Karpas-422 (cell line): ENCODE data around the gene TMEM127. TPM values are rescaled to one million over a fixed set of nuclear protein-coding genes. Genes with fewer than 3 reads are reported as not detected.

Experiments used
- DNase-seq: peaks from one replicate; pipeline ENCODE4 v3.0.0-alpha.2; 2015
- H2AFZ ChIP-seq: fragments of 200-600 bp; sonication (generic); 2 replicates; pipeline ENCODE4 v1.6.1; 2014; ENCODE audit warnings: antibody characterized with exemption, low read length, mixed read lengths
- H3K27ac ChIP-seq: fragments of 200-600 bp; sonication (generic); 2 replicates; pipeline ENCODE4 v1.5.1; 2014; ENCODE audit warnings: mild to moderate bottlenecking, low read length, moderate library complexity
- H3K27me3 ChIP-seq: fragments of 200-600 bp; sonication (generic); 2 replicates; pipeline ENCODE4 v1.6.1; 2014; ENCODE audit warnings: low read length, mixed read lengths
- H3K36me3 ChIP-seq: fragments of 200-600 bp; sonication (generic); 2 replicates; pipeline ENCODE4 v1.6.1; 2014; ENCODE audit warnings: low read length, mixed read lengths; ENCODE audit not compliant: insufficient read depth
- H3K4me1 ChIP-seq: fragments of 200-600 bp; sonication (generic); 2 replicates; pipeline ENCODE4 v1.6.1; 2014; ENCODE audit warnings: mild to moderate bottlenecking, low read length, mixed read lengths
- H3K4me2 ChIP-seq: fragments of 200-600 bp; sonication (generic); 2 replicates; pipeline ENCODE4 v1.6.1; 2014; ENCODE audit warnings: low read length, low read depth, mild to moderate bottlenecking; ENCODE audit not compliant: poor library complexity, severe bottlenecking
- H3K4me3 ChIP-seq: fragments of 200-600 bp; sonication (generic); 2 replicates; pipeline ENCODE4 v1.5.1; 2014; ENCODE audit warnings: mild to moderate bottlenecking, antibody characterized with exemption, low read length, mixed read lengths
- H3K79me2 ChIP-seq: fragments of 200-600 bp; sonication (generic); 2 replicates; pipeline ENCODE4 v1.6.1; 2014; ENCODE audit warnings: mild to moderate bottlenecking, low read length, mixed read lengths
- H3K9ac ChIP-seq: fragments of 200-600 bp; sonication (generic); 2 replicates; pipeline ENCODE4 v1.6.0; 2014; ENCODE audit warnings: low read length
- H3K9me2 ChIP-seq: fragments of 200-600 bp; sonication (generic), shearing (Covaris generic); replicated peaks from 2 replicates; pipeline ENCODE4 v1.6.0; 2014; ENCODE audit warnings: mild to moderate bottlenecking, low read length, moderate library complexity; ENCODE audit not compliant: insufficient read depth
- H3K9me3 ChIP-seq: fragments of 300-700, 200-600 bp; sonication (generic); 2 replicates; pipeline ENCODE4 v1.6.1; 2014; ENCODE audit warnings: low read length, mixed read lengths
- H4K20me1 ChIP-seq: fragments of 200-600 bp; sonication (generic); 2 replicates; pipeline ENCODE4 v1.6.1; 2014; ENCODE audit warnings: mild to moderate bottlenecking, antibody characterized with exemption, low read length, low read depth; ENCODE audit not compliant: insufficient read depth
- total RNA-seq: library from RNA; depleted of rRNA; stranded (reverse); fragments of >200 nt; shearing (Covaris generic); gene quantifications from 2 replicates; pipeline ENCODE4 v1.2.3, GENCODE V29; 2014; ENCODE audit warnings: low replicate concordance

TMEM127 gene
- total RNA-seq, 1 experiment from 2014 or later: 17.7 TPM

- H3K4me3 ChIP-seq: peak overlapping the region; percentile 47
- H4K20me1 ChIP-seq: peaks cover 60% of the 10 kb centered on the region
- H3K27ac ChIP-seq: 0 out of 2 replicates have a peak overlapping the region, but pooled peaks have one; percentile 12
- H3K4me1 ChIP-seq: peaks cover 82% of the 10 kb centered on the region
- peaks cover 95% of the 10 kb centered on the region for H3K79me2 ChIP-seq
- H2AFZ ChIP-seq: no peak overlapping the region
- no peaks in the 10 kb centered on the region for H3K27me3 ChIP-seq
- peaks cover 17% of the 10 kb centered on the region; the same call in 1 of the 2 replicates for H3K36me3 ChIP-seq
- H3K9ac ChIP-seq: peak overlapping the region; percentile 15
- H3K9me3 ChIP-seq: no peaks in the 10 kb centered on the region
- DNase-seq: no peak
- H3K4me2 ChIP-seq: peak overlapping the region; percentile 95
- H3K9me2 ChIP-seq: no peaks in the 10 kb centered on the region
Observed at GRCh38 chr2:96205888-96206287, 59.9 kb downstream of the TMEM127 start.

GRCh38 chr2:96204836-96205624 is 60.8 kb downstream of the TMEM127 start:
- peak overlapping the region; percentile 95 for H3K4me2 ChIP-seq
- peaks cover 96% of the 10 kb centered on the region for H3K79me2 ChIP-seq
- H3K36me3 ChIP-seq: peaks cover 17% of the 10 kb centered on the region; the same call in 1 of the 2 replicates
- H2AFZ ChIP-seq: no peak overlapping the region
- H3K9me2 ChIP-seq: no peaks in the 10 kb centered on the region
- peak overlapping the region; percentile 47 for H3K4me3 ChIP-seq
- H4K20me1 ChIP-seq: peaks cover 66% of the 10 kb centered on the region
- no peaks in the 10 kb centered on the region for H3K27me3 ChIP-seq
- H3K4me1 ChIP-seq: peaks cover 83% of the 10 kb centered on the region
- H3K9ac ChIP-seq: peak overlapping the region; percentile 15
- DNase-seq: no peak
- 0 out of 2 replicates have a peak overlapping the region, but pooled peaks have one; percentile 12 for H3K27ac ChIP-seq
- no peaks in the 10 kb centered on the region for H3K9me3 ChIP-seq

DNA sequence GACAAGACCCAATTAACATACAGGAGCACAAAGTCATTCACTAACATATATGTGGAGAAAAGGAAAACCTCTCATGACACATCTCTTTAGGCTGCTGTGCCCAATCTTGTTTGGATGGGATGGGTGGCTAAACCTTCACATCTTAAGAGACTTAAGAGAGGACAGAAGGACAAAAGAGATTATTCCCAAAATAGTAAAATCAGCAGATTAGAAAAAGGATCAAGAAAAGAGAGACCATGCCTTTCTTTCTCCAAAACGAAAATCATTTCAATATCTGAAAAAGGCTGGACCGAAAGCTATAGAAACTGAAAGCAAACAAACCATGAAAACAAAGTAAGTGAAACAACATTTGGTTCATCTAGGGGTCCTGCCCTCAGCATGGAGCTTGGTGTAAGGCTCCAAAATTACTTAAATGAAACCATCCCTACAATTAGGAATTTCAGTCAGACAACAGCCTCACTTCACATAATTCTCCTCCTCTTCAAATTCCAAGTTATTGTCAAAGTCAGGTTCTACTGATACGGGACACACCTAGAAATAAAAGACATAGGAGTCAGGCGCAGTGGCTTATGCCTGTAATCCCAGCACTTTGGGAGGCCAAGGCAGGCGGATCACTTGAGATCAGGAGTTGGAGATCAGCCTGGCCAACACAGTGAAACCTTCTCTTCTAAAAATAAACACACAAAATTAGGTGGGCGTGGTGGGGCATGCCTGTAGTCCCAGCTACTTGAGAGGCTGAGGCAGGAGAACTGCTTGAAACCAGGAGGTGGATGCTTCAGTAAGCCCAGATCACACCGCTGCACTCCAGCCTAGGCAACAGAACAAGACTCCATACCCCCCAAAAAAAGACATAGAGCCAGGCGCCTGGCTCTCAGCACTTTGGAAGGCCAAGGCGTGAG is 62.4 kb downstream of the TMEM127 start:
- Histone ChIP-seq H2AFZ (no peak overlapping the region), H3K36me3 (peaks cover 17% of the 10 kb centered on the region; the same call in 1 of the 2 replicates), H3K27me3 (no peaks in the 10 kb centered on the region), H3K27ac (no peak overlapping the region), H3K9me2 (no peaks in the 10 kb centered on the region), H3K9ac (peak overlapping the region; percentile 27; the same call in 1 of the 2 replicates), H3K4me1 (peaks cover 87% of the 10 kb centered on the region), H3K4me3 (no peak overlapping the region; the same call in 1 of the 2 replicates), H3K79me2 (peaks cover 100% of the 10 kb centered on the region), H3K9me3 (no peaks in the 10 kb centered on the region), H3K4me2 (peak overlapping the region; percentile 19), H4K20me1 (peaks cover 81% of the 10 kb centered on the region)
- DNase-seq: no peak

- Histone ChIP-seq H2AFZ (no peak overlapping the region), H3K36me3 (peaks cover 19% of the 10 kb centered on the region; the same call in 1 of the 2 replicates), H3K4me2 (peak overlapping the region; percentile 19), H3K79me2 (peaks cover 100% of the 10 kb centered on the region), H3K9ac (peak overlapping the region; percentile 3; the same call in 1 of the 2 replicates), H3K27ac (peak overlapping the region; percentile 22), H3K27me3 (no peaks in the 10 kb centered on the region), H3K4me1 (peaks cover 84% of the 10 kb centered on the region), H3K9me2 (no peaks in the 10 kb centered on the region), H3K4me3 (no peak overlapping the region), H3K9me3 (no peaks in the 10 kb centered on the region), H4K20me1 (peaks cover 84% of the 10 kb centered on the region)
- no peak for DNase-seq
Observed at GRCh38 chr2:96202152-96202854, 63.5 kb downstream of the TMEM127 start.

- H3K9me3 ChIP-seq: no peaks in the 10 kb centered on the region
- H2AFZ ChIP-seq: no peak overlapping the region
- peaks cover 79% of the 10 kb centered on the region for H4K20me1 ChIP-seq
- peaks cover 76% of the 10 kb centered on the region for H3K4me1 ChIP-seq
- H3K9ac ChIP-seq: no peak overlapping the region
- peaks cover 92% of the 10 kb centered on the region for H3K79me2 ChIP-seq
- no peak overlapping the region for H3K27ac ChIP-seq
- no peak overlapping the region for H3K4me3 ChIP-seq
- H3K36me3 ChIP-seq: peaks cover 14% of the 10 kb centered on the region; the same call in 1 of the 2 replicates
- H3K4me2 ChIP-seq: peak overlapping the region; percentile 19
- no peaks in the 10 kb centered on the region for H3K9me2 ChIP-seq
- DNase-seq: no peak
- H3K27me3 ChIP-seq: no peaks in the 10 kb centered on the region
Observed at GRCh38 chr2:96201338-96201737, 64.5 kb downstream of the TMEM127 start.

GRCh38 chr2:96198921-96199320 is 66.9 kb downstream of the TMEM127 start:
- no peak overlapping the region for H3K4me2 ChIP-seq
- H3K9me2 ChIP-seq: no peaks in the 10 kb centered on the region

More at GRCh38 chr2:96198921-96199320, 66.9 kb downstream of the TMEM127 start:
- Histone ChIP-seq H4K20me1 (peaks cover 73% of the 10 kb centered on the region), H3K4me1 (peaks cover 51% of the 10 kb centered on the region), H3K79me2 (peaks cover 91% of the 10 kb centered on the region), H3K27ac (no peak overlapping the region), H3K36me3 (peaks cover 21% of the 10 kb centered on the region; the same call in 1 of the 2 replicates), H3K27me3 (no peaks in the 10 kb centered on the region), H3K9me3 (no peaks in the 10 kb centered on the region), H3K4me3 (no peak overlapping the region), H2AFZ (no peak overlapping the region), H3K9ac (no peak overlapping the region)
- no peak for DNase-seq
